Right ventricle myocardium inferior (tissue), 1 donor: ENCODE results near the gene CFAP300. TPM values are rescaled to one million over a fixed set of nuclear protein-coding genes. Genes with fewer than 3 reads are reported as not detected.

ENCODE experiments used
- ATAC-seq: fragments of 200-7000 bp; cut with Tn5 transposase; one replicate; pipeline ENCODE4 v1.9.1; 2020; ENCODE audit warnings: mild to moderate bottlenecking, moderate library complexity
- DNase-seq: peaks from one replicate; pipeline ENCODE4 v3.0.0; 2021; ENCODE audit errors: missing footprints
- intact Hi-C: fragments of 100-400 bp; cut with DNase I; formaldehyde crosslinking; loops from one replicate; pipeline ENCODE4 v1.11.0; 2022
- long read RNA-seq: library from polyadenylated mRNA; unstranded; transcript quantifications from one replicate; pipeline ENCODE4 v2.0.0, GENCODE V29; 2021
- total RNA-seq: library from RNA; stranded (reverse); fragmentation: NEBNext Ultra II Directional; extraction: Animal tissue kit (Norgen Biotek cat#: 25700); gene quantifications from one replicate; pipeline ENCODE4 v1.2.1, GENCODE V29; 2021
- donor health status: DM: no; HTN: yes; CAD: no; lungs with severe emphysema.

CFAP300 gene
- 0.89 TPM for total RNA-seq
- long read RNA-seq, result 0 reads

DNA sequence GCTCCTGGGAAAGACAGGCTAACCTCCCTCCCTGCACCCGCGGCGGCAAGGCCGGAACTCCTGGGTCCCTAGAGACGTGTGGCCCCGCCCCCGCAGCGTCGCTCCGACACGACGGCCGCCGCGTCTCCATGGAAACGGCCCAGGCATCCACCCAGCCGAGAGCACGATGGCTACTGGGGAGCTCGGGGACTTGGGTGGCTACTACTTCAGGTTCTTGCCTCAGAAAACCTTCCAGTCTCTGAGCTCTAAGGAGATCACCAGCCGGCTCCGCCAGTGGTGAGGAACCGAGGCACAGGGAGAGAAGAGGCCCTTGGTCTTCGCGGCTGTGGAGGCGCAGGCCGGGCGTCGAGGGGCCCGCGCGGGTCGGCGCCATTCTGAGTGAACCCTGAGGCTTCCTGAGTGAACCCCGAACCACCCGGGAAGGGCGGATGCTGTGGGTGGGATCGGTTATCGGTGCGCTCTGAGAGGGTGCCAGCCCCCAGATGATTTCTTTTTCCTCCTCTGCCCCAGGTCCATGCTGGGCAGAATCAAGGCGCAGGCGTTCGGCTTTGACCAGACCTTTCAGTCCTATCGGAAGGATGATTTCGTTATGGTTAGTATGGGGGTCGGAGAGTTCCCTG lies at the start of gene CFAP300:
TSS of gene CFAP300 (plus strand) at position 133 of the 620 bp plus-strand sequence. CDS start at position 167, 34 bp downstream.
- ATAC-seq (peak; percentile 96), DNase-seq (peak; percentile 95)
- intact Hi-C loops, result no loop called here

DNA sequence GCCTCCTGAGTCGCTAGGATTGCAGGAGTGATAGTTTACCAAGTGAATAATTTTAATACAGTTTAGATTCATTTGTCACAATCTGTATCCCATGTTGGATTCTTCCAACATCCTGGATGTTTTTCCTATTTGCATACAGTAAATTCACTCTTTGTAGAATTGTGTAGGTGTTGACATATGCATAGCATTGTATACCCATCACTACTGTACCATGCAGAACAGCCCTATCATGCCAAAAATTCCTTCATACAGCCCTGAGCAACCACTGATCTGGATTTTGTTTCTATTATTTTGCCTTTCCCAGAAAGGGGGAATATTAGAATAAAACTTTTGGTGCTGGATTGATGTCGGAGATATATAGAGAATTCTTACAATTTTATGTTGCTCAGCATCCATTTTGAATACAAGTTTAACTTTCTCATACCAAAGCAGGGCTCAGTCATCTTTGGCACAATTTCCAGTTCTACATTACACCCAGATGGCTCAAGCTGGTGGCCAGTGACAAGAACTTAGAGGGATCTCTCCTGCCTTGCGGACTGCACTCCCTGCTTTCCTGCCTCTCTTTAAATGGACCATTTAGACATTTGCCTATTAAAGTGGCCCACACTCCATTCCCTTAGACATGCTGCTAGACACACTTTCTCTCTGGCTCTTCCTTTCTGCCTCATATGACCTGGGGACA lies 45.4 kb upstream of the CFAP300 start:
- ATAC-seq, result no peak
- DNase-seq, result no peak
- intact Hi-C loops, result loop anchor here (10.0 kb wide), 1 partner anchor 547 kb away; no protein-coding TSS in a partner anchor

DNA sequence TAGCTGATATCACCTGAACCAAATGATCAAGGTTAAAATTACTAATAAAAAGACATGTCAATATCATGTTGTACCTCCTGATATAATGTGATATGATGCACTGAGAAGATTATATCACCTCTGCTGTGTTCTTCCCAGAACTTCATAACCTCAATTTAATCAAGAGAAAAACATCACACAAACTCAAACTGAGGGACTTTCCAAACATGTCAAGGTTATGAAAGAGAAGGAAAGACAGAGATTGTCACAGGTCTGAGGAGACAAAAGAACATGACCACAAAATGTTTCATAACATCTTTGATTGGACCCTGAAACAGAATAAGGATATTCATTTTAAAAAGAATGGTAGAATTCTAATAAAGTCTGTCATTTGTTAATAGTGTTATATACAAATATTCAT lies 43.0 kb upstream of the CFAP300 start:
- DNase-seq (no peak), ATAC-seq (no peak)
- intact Hi-C loops, result loop anchor here (10.0 kb wide), 1 partner anchor 549 kb away; no protein-coding TSS in a partner anchor

DNA sequence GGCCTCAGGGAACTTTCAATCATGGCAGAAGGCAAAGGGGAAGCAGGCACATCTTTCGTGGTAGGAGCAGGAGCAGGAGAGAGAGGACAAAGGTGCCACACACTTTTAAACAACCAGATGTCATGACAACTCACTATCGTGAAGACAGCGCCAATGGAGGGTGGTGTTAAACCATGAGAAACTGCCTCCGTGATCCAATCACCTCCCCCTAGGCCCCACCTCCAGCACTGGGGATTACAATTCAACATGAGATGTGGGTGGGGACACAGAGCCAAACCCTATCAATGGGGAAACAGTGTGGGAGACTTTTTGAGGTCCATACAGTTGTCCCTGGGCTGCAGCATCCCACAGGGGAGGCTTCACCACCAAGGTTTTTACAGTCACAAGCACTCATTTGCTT lies 41.9 kb upstream of the CFAP300 start:
- DNase-seq, result no peak
- intact Hi-C loops, result loop anchor here (10.0 kb wide), 1 partner anchor 551 kb away; no protein-coding TSS in a partner anchor
- no peak for ATAC-seq

DNA sequence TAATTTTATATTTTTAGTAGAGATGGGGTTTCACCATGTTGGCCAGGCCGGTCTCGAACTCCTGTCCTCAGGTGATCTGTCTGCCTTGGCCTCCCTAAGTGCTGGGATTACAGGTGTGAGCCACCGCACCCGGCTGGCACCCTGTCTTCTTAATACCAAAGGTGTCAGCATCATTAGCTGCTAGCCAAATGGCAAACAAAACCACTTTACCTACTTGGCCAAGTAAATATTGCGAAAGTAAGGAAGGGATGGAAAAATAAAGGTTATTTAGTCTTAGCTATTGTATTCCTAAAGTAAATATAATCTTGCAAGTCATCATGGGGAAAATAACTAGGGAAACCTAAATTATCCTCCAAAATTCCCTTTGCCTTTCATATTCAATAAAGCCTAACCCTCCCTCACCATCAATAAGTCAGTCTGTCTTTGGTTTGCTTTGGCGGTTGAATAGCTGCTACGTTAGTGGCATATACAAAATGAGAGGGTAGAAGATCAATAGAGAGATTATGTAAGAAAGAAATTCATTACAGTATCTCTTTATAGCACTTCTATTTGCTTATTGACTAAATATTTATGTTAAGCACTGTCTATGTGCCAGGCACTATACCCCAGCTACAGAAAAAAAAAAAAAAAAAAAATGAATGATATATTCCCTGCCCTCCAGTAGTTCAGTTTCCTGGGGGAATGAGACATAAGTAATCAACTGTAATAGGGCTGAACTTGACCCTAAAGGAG lies 40.2 kb upstream of the CFAP300 start:
- intact Hi-C loops, result loop anchor here (1.0 to 10.0 kb wide), 2 partner anchors 147 to 552 kb away; no protein-coding TSS in a partner anchor
- no peak for DNase-seq
- no peak for ATAC-seq

DNA sequence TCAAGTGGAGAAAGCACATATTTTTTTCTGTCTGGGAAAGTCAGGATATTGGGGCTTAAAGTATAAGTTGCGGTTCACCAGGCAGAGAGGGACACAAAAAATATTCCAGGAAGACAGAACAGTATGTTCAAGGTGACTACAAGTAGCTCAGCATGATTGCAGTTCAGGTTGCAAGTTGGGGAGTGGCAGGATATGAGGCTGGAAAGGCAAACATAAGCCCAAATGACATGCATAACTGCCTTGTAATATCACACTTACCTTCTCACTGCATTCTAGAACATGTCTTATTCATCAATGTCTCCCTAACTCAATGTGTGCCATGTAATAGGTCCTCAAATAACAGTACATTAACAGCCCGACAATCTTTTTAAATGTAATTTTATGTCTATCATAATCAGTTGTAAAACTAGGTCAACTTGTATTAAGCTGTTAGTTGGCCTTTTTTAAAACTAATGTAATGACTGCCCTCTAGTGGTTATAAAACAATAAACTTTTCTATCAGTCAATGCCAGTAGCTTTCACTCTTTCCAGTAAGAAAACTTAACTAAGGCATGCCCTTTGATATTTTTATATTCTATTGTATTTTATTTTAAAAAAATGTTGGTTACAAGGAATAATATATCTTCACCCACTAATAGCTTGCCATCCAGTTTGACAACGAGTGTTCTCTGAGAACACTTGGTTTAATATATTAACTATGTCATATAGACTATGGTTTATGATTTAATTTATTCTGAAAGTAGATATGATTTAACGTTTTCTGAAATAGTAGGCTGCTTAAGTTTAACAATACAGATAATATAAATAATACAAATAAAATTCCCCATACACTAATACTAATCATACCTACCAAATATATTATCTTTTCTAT lies 39.4 kb upstream of the CFAP300 start:
- intact Hi-C loops, result loop anchor here (1.0 to 10.0 kb wide), 2 partner anchors 148 to 553 kb away; no protein-coding TSS in a partner anchor
- ATAC-seq, result no peak
- no peak for DNase-seq

DNA sequence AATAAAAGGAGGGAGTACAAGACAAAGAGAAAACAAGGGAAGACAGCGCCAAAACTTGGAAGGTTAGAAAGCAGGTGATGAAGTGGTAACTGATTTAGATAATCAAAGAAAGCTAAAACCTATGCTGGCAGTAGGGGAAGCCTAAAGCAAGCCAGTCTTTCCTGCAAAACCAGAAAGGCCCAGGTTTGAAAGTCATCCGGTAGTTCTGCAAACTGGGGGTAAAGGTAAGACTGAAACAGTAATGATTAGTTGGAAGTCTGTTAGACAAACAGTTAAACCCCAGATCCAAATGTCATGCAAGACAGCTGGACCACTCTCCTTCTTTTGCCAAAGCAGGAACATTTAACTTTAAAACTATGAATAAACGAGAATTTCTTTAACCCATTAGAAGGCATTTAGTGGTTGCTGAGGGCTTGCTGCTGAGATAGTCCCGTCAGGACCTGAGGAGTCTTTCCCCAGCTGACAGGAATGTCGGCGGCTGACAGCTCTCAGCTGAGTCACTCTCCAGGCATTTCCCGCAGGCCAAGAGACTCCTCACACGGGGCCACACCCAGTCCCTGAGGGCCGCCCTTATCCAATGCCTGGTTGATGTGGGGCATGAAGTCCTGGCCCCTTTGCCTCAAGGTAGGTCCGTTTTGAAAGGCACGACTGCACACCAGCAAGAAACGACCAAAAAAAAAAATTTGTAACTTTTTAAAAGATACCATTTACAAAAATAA lies 36.3 kb upstream of the CFAP300 start:
- DNase-seq, result peak; percentile 81
- intact Hi-C loops, result no loop called here

DNA sequence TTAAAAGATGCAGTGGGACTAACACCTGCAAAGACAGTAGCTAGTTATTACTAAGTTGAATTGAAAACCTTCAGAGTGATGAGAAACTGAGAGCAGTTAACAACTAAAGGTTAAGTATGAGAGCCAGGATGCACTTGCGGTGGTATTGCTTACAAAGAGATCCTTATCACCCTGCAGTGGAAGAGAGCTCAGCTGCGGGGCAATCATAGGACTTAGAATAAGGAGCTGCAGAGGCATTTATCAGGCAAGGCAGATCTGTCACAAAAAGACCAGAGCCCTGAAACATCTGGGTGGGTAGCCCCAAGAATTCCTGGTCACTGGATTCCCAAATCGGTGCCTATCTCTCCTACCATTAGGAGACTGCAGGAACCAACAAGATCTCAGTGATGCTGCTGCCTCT lies 34.3 kb upstream of the CFAP300 start:
- intact Hi-C loops, result no loop called here
- no peak for ATAC-seq
- no peak for DNase-seq

More for the DNA sequence above, 36.3 kb upstream of the CFAP300 start:
- ATAC-seq, result peak; percentile 75

DNA sequence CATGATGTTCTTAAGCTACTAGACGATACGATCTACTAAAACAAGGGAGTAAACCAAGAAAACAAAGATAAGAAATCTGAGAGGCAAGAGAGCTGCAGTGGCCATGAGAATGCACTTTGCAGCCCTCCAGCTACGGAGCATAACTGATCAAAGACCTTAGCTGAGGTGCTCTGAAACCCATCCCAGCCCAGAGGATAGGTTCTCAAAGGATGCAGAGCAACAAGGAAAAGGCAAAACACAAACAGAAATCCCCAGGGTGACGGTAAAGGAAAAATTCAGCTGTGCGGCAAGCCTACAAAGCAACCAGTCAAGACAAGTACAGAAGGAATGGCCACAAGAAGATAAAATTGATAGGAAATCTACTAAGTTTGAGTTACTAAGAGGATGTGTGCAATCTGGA lies 32.5 kb upstream of the CFAP300 start:
- intact Hi-C loops, result no loop called here
- DNase-seq (no peak), ATAC-seq (no peak)

DNA sequence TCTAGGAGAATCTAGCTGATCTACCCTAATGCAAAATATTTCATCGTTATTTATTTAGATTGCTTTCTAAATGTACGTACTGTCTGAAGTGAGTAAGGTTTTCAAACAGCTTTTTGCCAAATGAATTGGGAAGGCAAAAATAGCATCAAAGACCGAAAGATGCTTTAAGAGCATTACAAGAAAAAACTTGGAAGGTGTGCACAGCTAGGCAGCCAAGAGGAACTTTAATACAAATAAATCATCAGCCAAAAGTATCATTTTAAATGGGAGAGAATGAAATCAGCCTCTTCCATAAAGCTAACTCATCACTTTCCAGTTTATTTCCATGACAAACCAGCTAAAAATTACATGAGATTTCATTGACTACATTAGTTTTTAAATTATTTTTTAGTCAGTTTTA lies 30.2 kb upstream of the CFAP300 start:
- no peak for ATAC-seq
- intact Hi-C loops, result no loop called here
- no peak for DNase-seq

DNA sequence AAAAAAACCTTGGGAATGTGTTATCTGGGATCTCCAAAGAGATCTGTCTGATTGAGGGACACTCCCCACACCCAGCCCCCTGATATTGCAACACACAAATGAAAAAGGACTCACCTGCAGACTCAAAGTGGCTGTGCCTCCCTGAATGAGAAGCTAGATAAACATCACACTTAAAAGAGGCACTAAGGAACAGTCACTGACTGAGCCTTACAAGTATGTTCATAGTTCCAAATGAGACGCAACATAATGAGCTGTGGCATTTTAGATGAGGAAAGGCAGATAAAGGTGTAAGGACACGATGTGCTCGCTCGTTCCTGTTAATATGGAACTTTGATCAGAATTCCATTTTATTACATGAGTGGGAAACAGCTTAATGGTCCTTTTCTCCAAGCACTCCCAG lies 21.0 kb upstream of the CFAP300 start:
- DNase-seq, result no peak
- no peak for ATAC-seq
- intact Hi-C loops, result no loop called here

DNA sequence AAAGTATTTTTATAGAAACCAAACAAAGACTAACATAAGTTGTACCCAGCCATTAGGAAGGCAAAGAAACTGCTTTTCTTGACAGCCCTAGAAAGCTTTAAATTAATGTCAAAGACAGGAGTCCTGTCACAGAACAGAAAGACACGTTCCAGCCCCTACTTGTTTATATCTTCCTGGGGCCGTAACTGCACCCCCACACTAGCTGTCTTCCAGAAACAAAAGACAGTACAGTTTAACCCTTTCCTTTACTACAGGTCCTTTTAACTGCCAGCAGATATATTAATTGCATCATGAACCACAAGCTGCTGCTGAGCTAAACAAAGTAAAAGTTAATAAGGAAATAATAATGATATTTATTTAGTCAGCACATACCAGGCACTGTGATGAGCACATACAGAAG lies 20.3 kb upstream of the CFAP300 start:
- intact Hi-C loops, result no loop called here
- DNase-seq, result no peak
- no peak for ATAC-seq

DNA sequence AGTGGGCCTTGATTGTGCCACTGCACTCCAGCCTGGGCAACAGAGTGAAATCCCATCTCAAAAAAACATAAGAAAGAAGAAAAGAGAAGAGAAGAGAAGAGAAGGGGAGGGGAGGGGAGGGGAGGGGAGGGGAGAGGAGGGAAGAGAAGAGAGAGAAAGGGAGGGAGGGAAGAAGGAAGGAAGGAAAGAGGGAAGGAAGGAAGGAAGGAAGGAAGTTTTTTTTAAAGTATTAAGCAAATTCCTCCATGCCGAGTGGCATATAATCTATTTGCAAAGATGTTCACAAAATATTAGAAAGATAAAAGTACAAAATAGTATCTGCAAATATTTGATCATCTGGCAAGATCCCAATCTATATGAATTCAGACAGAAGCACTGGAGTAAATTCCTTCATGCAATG lies 10.5 kb upstream of the CFAP300 start:
- ATAC-seq (no peak), DNase-seq (no peak)
- intact Hi-C loops, result no loop called here

DNA sequence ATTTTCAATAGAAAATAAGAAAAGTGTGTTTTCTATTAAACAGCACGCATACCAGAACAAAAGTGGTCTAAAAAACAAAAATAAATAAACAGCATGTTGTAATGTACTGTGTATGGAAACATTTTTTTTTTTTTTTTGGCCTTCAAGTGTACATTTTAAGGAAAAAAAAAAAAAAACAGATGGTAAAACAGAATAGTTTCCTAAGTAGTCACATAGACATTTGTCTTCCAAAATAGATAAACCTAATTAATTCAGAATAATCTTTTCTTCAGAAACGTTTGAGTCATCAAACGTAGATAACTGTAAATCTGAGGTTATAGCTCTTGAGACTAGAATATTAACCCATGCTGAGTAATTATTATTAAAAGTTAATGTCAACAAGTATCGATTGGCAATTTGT lies 396 bp upstream of the CFAP300 start:
- DNase-seq (no peak), ATAC-seq (no peak)
- intact Hi-C loops, result no loop called here

DNA sequence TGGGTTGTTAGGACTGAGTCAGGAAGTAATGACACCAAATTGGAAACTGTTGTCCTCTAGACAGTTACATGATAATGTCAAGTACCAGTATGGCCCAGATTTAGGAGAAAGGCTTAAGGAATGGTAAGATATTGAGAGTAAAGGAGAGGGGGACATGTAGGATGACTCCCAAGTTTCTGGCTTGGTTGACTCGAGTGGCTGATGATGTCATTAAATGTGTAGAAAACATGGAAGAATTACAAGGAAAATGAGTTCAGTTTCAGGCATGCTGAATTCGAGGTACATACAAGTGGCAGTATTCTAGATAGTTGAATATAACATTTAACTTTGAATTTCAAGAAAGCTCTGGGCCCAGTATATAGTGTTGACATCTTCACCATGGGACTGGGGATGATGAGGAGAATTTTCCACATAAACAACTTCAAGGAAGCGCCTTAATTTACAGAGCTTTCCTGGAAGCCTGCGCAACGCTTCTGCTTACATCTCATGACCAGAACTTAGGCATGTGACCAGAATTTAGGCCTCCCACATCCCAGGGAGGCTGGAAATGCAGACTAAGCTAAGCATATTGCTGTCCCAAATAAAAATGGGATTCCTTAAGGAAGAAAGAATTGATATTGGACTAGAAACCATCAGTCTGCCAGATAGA lies 3.8 kb downstream of the CFAP300 start:
- ATAC-seq, result no peak
- no peak for DNase-seq
- intact Hi-C loops, result no loop called here

DNA sequence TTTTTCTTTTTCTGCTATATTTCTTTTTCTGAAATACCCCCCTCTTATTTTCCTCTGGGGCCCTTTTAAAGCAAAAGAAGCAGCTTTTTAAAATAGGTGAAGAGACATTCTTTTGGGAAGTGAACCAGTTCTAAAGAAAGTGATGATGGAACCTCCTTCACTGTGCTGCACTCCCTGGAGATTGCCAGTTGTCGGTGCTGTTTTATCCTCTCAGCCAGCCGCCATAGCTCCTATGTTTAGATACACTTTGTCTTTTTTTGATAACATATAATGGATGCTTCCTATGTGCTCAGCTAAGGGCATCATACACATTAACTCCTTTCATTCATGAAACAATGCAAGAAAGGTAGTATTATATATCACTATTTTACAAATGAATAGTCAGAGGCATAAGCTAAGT lies 14.0 kb downstream of the CFAP300 start:
- DNase-seq (no peak), ATAC-seq (no peak)
- intact Hi-C loops, result no loop called here

DNA sequence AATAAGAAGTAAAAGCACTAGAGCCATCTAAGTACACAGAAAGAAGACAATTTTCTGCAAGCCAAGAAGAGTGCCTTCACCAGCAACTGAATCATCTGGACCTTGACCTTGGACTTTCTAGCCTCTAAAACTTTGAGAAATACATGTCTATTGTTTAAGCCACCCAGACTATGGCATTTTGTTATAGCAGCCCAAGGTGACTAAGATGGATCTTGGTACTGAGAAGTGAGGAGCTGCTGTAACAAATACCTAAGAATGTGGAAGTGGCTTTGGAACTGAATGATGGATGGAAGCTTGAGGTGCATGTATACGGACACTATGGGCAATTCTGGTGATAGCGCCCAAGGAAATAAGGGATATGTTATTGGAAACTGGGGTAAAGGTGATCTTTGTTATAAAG lies 14.9 kb downstream of the CFAP300 start:
- no peak for DNase-seq
- intact Hi-C loops, result no loop called here
- ATAC-seq, result no peak

DNA sequence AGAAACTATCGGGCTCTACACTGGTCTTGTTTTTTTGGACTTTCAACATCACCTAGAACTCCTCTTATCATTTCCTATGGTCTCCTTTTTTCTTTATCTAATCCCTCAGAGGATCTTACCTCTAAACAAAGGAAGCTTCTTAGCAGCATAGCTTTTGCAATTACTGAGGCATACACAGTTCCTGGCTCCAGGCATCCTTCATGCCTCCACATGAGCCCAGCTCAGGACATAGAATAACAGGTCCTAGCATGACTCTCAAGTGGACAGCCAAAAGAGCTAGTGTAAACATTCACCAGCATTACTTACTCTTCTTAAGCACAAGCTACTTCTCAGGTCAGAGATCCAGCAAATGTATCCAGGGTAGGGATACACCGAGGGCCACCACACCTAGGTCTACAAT lies 17.1 kb downstream of the CFAP300 start:
- no peak for DNase-seq
- ATAC-seq, result no peak
- intact Hi-C loops, result no loop called here
